Dermis blood vessel endothelial cell (primary cell): ENCODE measurements around the gene KDM2B. TPM values are rescaled to one million over a fixed set of nuclear protein-coding genes. Genes with fewer than 3 reads are reported as not detected.

Source experiments
- DNase-seq: peaks from one replicate; pipeline ENCODE4 v3.0.0; 2010
- total RNA-seq: library from RNA; depleted of rRNA; stranded (reverse); fragments of >200 nt; gene quantifications from 2 replicates; pipeline ENCODE4 v1.2.3, GENCODE V29; 2014

Gene KDM2B
- total RNA-seq, 1 donor from 2014 or later: 32.0 TPM

- DNase-seq: no peak
Measured at GRCh38 chr12:121453629-121454028, 127.2 kb downstream of the KDM2B start.

GRCh38 chr12:121452985-121453360 lies 127.8 kb downstream of the KDM2B start:
- no peak for DNase-seq

- peak; percentile 17 for DNase-seq
Measured at GRCh38 chr12:121452340-121452984, 128.4 kb downstream of the KDM2B start.

- peak; percentile 15 for DNase-seq
Measured at GRCh38 chr12:121451961-121452339, 128.9 kb downstream of the KDM2B start.

DNA sequence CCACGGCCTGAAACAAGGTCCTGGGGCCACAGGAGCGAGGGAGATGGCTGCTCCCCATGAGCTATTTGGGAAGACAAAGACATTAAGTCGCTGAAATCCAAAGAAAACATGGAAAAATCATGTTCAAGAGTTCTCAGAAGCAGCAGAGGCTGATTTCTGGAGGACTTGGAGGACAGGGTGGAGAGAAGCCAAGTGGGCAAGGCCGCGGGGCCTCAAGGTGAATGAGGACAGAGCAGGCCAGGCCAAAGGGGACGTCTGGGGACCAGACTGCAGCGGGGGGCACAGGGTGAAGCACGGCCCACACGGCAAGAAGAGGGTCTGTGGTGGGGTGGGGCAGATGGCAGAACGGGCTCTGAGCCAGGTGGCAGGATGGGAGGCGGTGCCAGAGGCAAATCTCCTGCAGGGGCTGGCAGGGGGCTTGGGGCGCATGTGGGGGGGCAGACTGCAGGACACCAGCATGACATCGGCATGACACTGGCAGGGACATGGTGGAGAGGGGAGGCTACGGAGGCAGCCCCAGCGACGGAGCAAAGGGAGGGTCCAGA lies 132.0 kb downstream of the KDM2B start:
- DNase-seq: no peak

GRCh38 chr12:121446750-121447149 lies 134.1 kb downstream of the KDM2B start:
- no peak for DNase-seq

DNA sequence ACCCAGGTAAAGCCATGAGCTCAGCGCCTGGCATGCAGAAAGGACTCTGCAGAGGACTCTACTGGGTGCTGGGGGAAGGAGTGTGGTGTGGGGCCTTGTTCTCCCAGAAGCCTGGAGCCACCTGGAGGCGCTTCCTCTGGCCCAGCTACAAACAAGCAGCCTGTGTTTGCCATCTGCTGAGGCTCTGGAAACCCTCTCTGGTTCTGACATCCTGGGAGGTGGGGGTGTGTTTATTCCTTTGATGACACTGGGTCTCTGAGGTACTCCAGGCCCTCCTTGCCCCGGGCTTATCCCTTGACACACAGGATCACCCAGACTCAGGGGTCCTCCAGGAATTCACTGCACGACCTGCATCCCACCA lies 136.0 kb downstream of the KDM2B start:
- DNase-seq: no peak

- no peak for DNase-seq
Measured at GRCh38 chr12:121443911-121444841, 136.6 kb downstream of the KDM2B start.

GRCh38 chr12:121443193-121443870 lies 137.5 kb downstream of the KDM2B start:
- DNase-seq: peak; percentile 87

DNA sequence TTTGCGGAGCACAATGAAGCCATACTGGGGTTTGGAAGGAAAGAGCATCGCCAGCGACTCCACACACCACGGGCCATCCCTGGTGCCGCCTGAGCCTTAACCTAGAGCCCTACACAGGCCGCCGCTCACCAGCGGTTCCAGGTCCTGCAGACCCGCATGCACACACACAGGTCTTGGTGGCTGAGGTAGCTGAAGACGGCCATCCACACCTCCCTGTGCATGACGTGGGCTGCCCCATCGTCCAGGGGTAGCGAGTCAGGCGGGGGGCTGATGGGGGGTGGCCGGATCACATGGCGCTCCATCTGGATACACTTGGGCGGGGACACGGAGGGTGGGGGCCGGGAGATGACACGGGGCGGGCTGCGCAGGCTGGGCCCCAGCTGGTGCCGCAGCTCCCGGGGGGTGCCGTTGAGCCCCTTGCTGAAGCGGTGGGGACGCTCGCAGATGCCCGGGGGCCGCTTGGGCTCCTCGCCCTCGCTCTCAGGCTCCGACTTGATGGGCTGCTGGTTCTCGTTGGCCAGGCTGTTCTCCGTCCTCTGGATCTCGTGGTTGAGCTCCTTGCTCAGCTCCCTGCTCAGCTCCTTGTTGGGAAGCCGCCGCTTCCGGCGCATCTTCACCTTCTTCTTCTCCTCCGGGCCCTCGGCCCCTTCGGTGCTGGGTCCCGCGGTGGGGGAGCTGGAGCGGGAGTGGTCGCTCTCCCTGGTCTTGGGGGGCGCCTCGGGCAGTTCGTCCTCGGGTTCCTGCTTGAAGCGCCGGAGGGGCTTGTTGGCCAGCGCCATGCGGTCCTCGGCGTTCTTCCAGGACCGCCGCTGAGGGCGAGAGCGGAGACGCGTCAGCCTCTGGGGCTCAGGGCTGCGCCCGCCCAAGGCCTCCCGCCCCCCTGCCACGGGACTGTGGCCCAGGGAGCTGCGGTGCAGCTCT lies 138.5 kb downstream of the KDM2B start:
- no peak for DNase-seq

GRCh38 chr12:121441555-121441954 lies 139.3 kb downstream of the KDM2B start:
- DNase-seq: peak; percentile 26

- DNase-seq: no peak
Measured at GRCh38 chr12:121440768-121441167, 140.1 kb downstream of the KDM2B start.

DNA sequence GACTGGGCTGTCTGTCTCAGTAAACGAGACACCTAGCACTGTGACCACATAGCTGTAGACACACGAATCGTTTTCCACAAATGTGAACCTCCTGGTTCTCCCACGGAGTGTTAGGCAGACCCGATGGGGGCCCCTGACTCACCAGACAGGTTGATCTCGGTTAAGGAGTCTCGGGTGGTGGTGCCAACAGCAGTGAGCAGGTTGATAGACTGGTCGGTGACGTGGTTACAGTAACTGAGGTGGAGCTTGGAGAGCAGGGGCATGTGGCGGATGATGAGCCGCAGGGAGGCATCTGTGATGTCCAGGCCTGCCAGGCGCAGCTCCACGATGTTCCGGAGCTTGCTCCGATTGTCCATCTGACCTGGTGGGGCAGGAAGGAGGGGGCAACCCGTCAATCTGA lies 141.1 kb downstream of the KDM2B start:
- DNase-seq: no peak

DNA sequence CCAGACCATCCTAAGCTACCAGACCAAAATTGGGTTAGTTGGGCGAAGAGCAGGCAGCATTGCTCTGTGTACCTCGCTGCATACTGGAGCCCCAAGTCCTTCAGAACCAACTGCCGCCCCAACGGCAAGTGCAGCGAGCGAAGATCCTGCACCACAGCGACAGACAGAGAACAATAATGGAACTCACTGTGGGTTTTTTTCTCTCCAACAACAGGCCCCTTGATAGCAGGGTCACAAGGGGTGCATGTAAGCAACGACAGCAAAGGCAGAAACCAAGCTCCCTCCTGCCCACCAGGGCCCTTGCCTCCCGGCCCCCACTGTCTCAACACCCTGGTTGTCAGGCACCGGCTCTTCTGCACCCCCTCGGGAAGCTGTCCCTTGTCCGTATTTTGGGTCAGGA lies 141.9 kb downstream of the KDM2B start:
- DNase-seq: no peak

GRCh38 chr12:121436706-121437105 lies 144.1 kb downstream of the KDM2B start:
- DNase-seq: no peak

GRCh38 chr12:121432740-121433480 lies 147.9 kb downstream of the KDM2B start:
- DNase-seq: no peak

GRCh38 chr12:121430833-121431415 lies 149.9 kb downstream of the KDM2B start:
- no peak for DNase-seq

DNA sequence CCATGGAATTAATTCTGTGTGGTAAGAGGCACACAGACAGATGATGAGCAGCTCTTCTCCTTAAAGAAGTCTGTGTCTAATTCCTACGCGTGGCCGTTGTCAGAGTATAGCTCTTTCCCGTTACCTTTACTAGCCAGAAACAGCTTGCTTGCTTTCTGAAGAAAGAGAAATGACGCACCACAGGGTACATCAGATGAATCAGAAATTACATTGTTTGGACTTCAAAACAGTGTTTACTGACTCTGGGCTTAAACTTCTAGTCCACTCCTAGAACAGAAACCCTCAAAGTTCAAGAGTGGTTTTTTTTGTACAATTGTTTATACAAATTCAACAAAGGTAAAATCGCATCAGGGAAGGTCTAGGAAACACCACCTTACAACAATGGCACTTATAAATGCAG lies 151.9 kb downstream of the KDM2B start:
- DNase-seq: no peak

DNA sequence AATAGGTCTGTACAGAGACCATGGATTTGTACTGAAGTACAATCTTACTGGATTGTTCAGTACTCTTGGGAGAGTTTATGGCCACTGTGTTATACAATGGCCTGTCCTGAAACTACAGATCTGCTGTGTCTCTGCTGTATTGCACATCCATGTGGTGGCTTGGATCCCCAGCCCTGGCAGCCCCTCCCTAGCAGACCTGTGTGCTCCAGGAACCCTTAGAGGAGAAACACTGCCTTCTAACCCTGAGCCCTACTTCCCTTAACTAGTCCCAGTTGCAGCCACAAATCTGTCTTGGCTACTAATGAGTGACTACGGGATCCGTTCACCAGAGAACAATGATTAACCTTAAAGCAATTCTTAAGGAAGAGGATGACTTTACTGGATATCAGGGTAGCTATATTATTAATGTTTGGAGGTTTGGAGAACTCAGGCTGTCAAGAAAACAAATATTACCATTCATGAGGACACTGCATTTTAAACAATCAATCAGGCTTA lies 153.2 kb downstream of the KDM2B start:
- no peak for DNase-seq

GRCh38 chr12:121424624-121424975 lies 156.2 kb downstream of the KDM2B start:
- DNase-seq: no peak
